GM23338 (cell line): ENCODE data around the gene TJP2. TPM values are rescaled to one million over a fixed set of nuclear protein-coding genes. Genes with fewer than 3 reads are reported as not detected.
A peak's percentile ranks its signal among the peaks of the same experiment; 100 is the strongest.

Experiments used
- ATAC-seq: fragments of 200-7000 bp; cut with Tn5 transposase; 3 replicates; pipeline ENCODE4 v1.9.1; 2020
- DNase-seq: peaks from one replicate; pipeline ENCODE4 v3.0.0-alpha.2; 2015; ENCODE audit warnings: low spot score
- H2AFZ ChIP-seq: fragments of 200-600 bp; sonication (generic); 2 replicates; pipeline ENCODE4 v1.8.0; 2016; ENCODE audit warnings: antibody characterized with exemption, mild to moderate bottlenecking, moderate library complexity
- H3F3A ChIP-seq: fragments of 200-600 bp; sonication (generic); replicated peaks from 2 replicates; pipeline ENCODE4 v1.8.0; 2017; ENCODE audit warnings: antibody characterized with exemption, mixed run types, low read depth
- H3K27ac ChIP-seq: fragments of 200-600 bp; sonication (generic); 2 replicates; pipeline ENCODE4 v1.6.1; 2016; ENCODE audit warnings: low read depth
- H3K27me3 ChIP-seq: fragments of 200-600 bp; sonication (generic); 2 replicates; pipeline ENCODE4 v1.8.0; 2016; ENCODE audit warnings: mild to moderate bottlenecking, mixed run types, moderate library complexity; ENCODE audit not compliant: insufficient read depth
- H3K36me3 ChIP-seq: fragments of 200-600 bp; sonication (generic); 2 replicates; pipeline ENCODE4 v1.8.0; 2016; ENCODE audit warnings: mild to moderate bottlenecking; ENCODE audit not compliant: insufficient read depth
- H3K4me1 ChIP-seq: fragments of 200-600 bp; sonication (generic); 2 replicates; pipeline ENCODE4 v1.8.0; 2016; ENCODE audit warnings: mild to moderate bottlenecking, moderate library complexity; ENCODE audit not compliant: insufficient read depth
- H3K4me2 ChIP-seq: fragments of 200-600 bp; sonication (generic); 2 replicates; pipeline ENCODE4 v1.7.1; 2017; ENCODE audit warnings: mixed run types
- H3K4me3 ChIP-seq: fragments of 200-600 bp; sonication (generic); 2 replicates; pipeline ENCODE4 v1.6.1; 2016; ENCODE audit warnings: mixed run types
- H3K79me2 ChIP-seq: fragments of 200-600 bp; sonication (generic); replicated peaks from 2 replicates; pipeline ENCODE4 v1.8.0; 2017; ENCODE audit warnings: mild to moderate bottlenecking; ENCODE audit not compliant: insufficient read depth
- H3K9me2 ChIP-seq: fragments of 200-600 bp; sonication (generic); 2 replicates; pipeline ENCODE4 v1.8.0; 2017; ENCODE audit not compliant: insufficient read depth
- H4K20me1 ChIP-seq: fragments of 200-600 bp; sonication (generic); replicated peaks from 2 replicates; pipeline ENCODE4 v1.8.0; 2017; ENCODE audit warnings: mild to moderate bottlenecking; ENCODE audit not compliant: insufficient read depth
- H3K27ac Mint-ChIP-seq: 2 replicates; pipeline ENCODE4 v1.8.0; 2020; ENCODE audit warnings: inconsistent platforms, mild to moderate bottlenecking, moderate library complexity, mixed read lengths
- H3K27me3 Mint-ChIP-seq: 3 replicates; pipeline ENCODE4 v1.8.0; 2022; ENCODE audit warnings: low read depth, mild to moderate bottlenecking, moderate library complexity, mixed read lengths, inconsistent platforms; ENCODE audit not compliant: insufficient read depth, poor library complexity
- H3K36me3 Mint-ChIP-seq: 3 replicates; pipeline ENCODE4 v1.8.0; 2021; ENCODE audit warnings: low read depth, mild to moderate bottlenecking, inconsistent platforms, moderate library complexity, mixed read lengths
- H3K4me1 Mint-ChIP-seq: 3 replicates; pipeline ENCODE4 v1.8.0; 2020; ENCODE audit warnings: mild to moderate bottlenecking, inconsistent platforms, mixed read lengths
- H3K4me3 Mint-ChIP-seq: 3 replicates; pipeline ENCODE4 v1.8.0; 2021; ENCODE audit warnings: moderate library complexity, mild to moderate bottlenecking, inconsistent platforms, mixed read lengths
- H3K9me3 Mint-ChIP-seq: 3 replicates; pipeline ENCODE4 v1.8.0; 2020; ENCODE audit warnings: moderate library complexity, mild to moderate bottlenecking, inconsistent platforms, mixed read lengths
- CTCF ChIP-seq, 2 experiments: fragments of 200-600 bp in 1 of 2; sonication (generic) in 1 of 2; conservative IDR thresholded peaks; 2 replicates each; pipeline versions ENCODE4 v1.5.1 to v1.6.1; 2016 to 2017; ENCODE audit warnings: antibody characterized with exemption in 2 of 2, low read depth in 2 of 2, mild to moderate bottlenecking in 2 of 2, moderate library complexity in 1 of 2
- ETS1 ChIP-seq: IDR thresholded peaks from 2 replicates; pipeline ENCODE4 v1.6.1; 2016; ENCODE audit warnings: antibody characterized with exemption
- EZH2 ChIP-seq: fragments of 200-600 bp; sonication (generic); IDR thresholded peaks from one replicate; pipeline ENCODE4 v1.8.0; 2017; ENCODE audit warnings: antibody characterized with exemption, mild to moderate bottlenecking, low read depth; ENCODE audit not compliant: unreplicated experiment
- EZH2phosphoT487 ChIP-seq: fragments of 200-600 bp; sonication (generic); IDR thresholded peaks from one replicate; pipeline ENCODE4 v1.8.1; 2018; ENCODE audit warnings: antibody characterized with exemption; ENCODE audit not compliant: unreplicated experiment
- JUNB ChIP-seq: IDR thresholded peaks from one replicate; pipeline ENCODE4 v1.6.1; 2016; ENCODE audit warnings: antibody characterized with exemption; ENCODE audit not compliant: unreplicated experiment
- NANOG ChIP-seq: IDR thresholded peaks from 2 replicates; pipeline ENCODE4 v1.6.1; 2016; ENCODE audit warnings: antibody characterized with exemption, borderline replicate concordance
- POLR2AphosphoS5 ChIP-seq: IDR thresholded peaks from 2 replicates; pipeline ENCODE4 v1.6.1; 2016; ENCODE audit warnings: antibody characterized with exemption, low read depth
- REST ChIP-seq: IDR thresholded peaks from one replicate; pipeline ENCODE4 v1.6.1; 2018; ENCODE audit warnings: antibody characterized with exemption; ENCODE audit not compliant: unreplicated experiment
- STAT1 ChIP-seq: IDR thresholded peaks from one replicate; pipeline ENCODE4 v1.6.1; 2016; ENCODE audit warnings: antibody characterized with exemption; ENCODE audit not compliant: unreplicated experiment
- ZNF331 ChIP-seq: fragments of 250-450 bp; sonication (Bioruptor Pico); IDR thresholded peaks from 2 replicates; pipeline ENCODE4 v1.5.0; 2020; ENCODE audit warnings: low read depth, mild to moderate bottlenecking, moderate library complexity
- polyA plus RNA-seq: library from polyadenylated mRNA; unstranded; fragments of >200 nt; fragmentation: Nextera tagmentation; extraction: Ambion mirVana; gene quantifications from 2 replicates; pipeline ENCODE4 v1.2.1, GENCODE V29; 2016
- total RNA-seq: library from RNA; depleted of rRNA; stranded (reverse); fragments of >200 nt; shearing (Covaris generic); gene quantifications from 2 replicates; pipeline ENCODE4 v1.2.3, GENCODE V29; 2014

The TJP2 gene
- total and polyA plus RNA-seq, 2 experiments from 2014 or later = 37.6 to 234 TPM

- no peak for TF ChIP-seq CTCF (conservative IDR thresholded peaks at IDR 0.05; ENCODE audit: low read depth in 2 of 2)
- no peak for TF ChIP-seq REST
- TF ChIP-seq ETS1 = no peak
- no peak for TF ChIP-seq EZH2
- TF ChIP-seq NANOG = no peak
Observed at GRCh38 chr9:69165581-69165980, 8.5 kb upstream of the TJP2 start (continued).

GRCh38 chr9:69168709-69169217, 5.3 kb upstream of the TJP2 start:
- ATAC-seq (peak; percentile 64), DNase-seq (peak; percentile 81)
- Histone ChIP-seq H2AFZ (no peak overlapping the region), H3K4me3 (no peak overlapping the region), H3F3A (0 out of 2 replicates have a peak, but pooled peaks cover 6% of the 10 kb centered on the region), H3K79me2 (peaks cover 54% of the 10 kb centered on the region), H3K4me1 (peaks cover 44% of the 10 kb centered on the region), H3K27ac (peak overlapping the region; percentile 86), H3K4me2 (0 out of 2 replicates have a peak overlapping the region, but pooled peaks have one; percentile 9), H3K27me3 (peaks cover 9% of the 10 kb centered on the region; the same call in 1 of the 2 replicates), H4K20me1 (peaks cover 10% of the 10 kb centered on the region; the same call in 1 of the 2 replicates), H3K36me3 (no peaks in the 10 kb centered on the region), H3K9me2 (no peaks in the 10 kb centered on the region)
- no peaks in the 10 kb centered on the region for H3K9me3 Mint-ChIP-seq
- H3K27me3 Mint-ChIP-seq = peaks cover 6% of the 10 kb centered on the region
- peaks cover 46% of the 10 kb centered on the region for H3K4me1 Mint-ChIP-seq
- no peak overlapping the region for H3K4me3 Mint-ChIP-seq
- H3K36me3 Mint-ChIP-seq = no peaks in the 10 kb centered on the region
- no peak overlapping the region for H3K27ac Mint-ChIP-seq
- TF ChIP-seq NANOG (no peak), JUNB (no peak), ZNF331 (CRISPR knock-in tag) (no peak), STAT1 (no peak), ETS1 (no peak), REST (no peak), EZH2phosphoT487 (no peak), EZH2 (no peak), CTCF (conservative IDR thresholded peaks at IDR 0.05; ENCODE audit: low read depth in 2 of 2) (no peak), POLR2AphosphoS5 (no peak)
